ENCODE measurements around the gene RUSF1. TPM values are rescaled to one million over a fixed set of nuclear protein-coding genes. Genes with fewer than 3 reads are reported as not detected.

Gene RUSF1
- total and polyA plus RNA-seq, 9 of the 15 experiments (the other 6 are each of a cell fraction or from before 2014, with no cell fraction given), result 0.80 to 52.8 (median 27.6) TPM

GRCh38 chr16:31458073-31458843, 49.9 kb downstream of the RUSF1 start (continued):
- TF ChIP-seq PRPF4 (IDR thresholded peaks at IDR 0.05; ENCODE audit: insufficient read depth, low read depth, low read length, poor library complexity, severe bottlenecking) (no peak), POLR2G (IDR thresholded peaks at IDR 0.05; ENCODE audit: low read depth, low read length) (peak; percentile 36; the same call in 1 of the 2 replicates), NCOA1 (IDR thresholded peaks at IDR 0.05; ENCODE audit: low read depth) (0 out of 2 replicates have a peak, but pooled peaks have one; percentile 20), ZNF282 (CRISPR knock-in tag; IDR thresholded peaks at IDR 0.05) (no peak), TOE1 (IDR thresholded peaks at IDR 0.05; ENCODE audit: borderline replicate concordance) (peak; percentile 56; the same call in 1 of the 2 replicates), TOE1 (CRISPR knock-in tag; IDR thresholded peaks at IDR 0.05; ENCODE audit: borderline replicate concordance, low read depth) (no peak), MAX (CRISPR knock-in tag; IDR thresholded peaks at IDR 0.05) (peak; percentile 82), NCOA2 (IDR thresholded peaks at IDR 0.05; ENCODE audit: partially characterized antibody in 2 of 2) (no peak), E2F3 (CRISPR knock-in tag; IDR thresholded peaks at IDR 0.05) (0 out of 2 replicates have a peak, but pooled peaks have one; percentile 47), CGGBP1 (CRISPR knock-in tag; IDR thresholded peaks at IDR 0.05) (no peak), NONO (IDR thresholded peaks at IDR 0.05; ENCODE audit: low read depth in 2 of 2, low read length in 1 of 2) (peak in 1 of 2 experiments; percentile 94; a peak in 2 of 4 replicates)

All from K562 (cell line).